ENCODE results near the gene TCF12.
"Not testable (repeated sequence)": the region's sequence is repeated elsewhere in the genome, so short reads cannot be mapped to it uniquely, and the experiment has no call there.

The TCF12 gene

GRCh38 chr15:56980473-56980872 lies 62.0 kb downstream of the TCF12 start:
- no peak for DNase-seq

- DNase-seq: no peak
Measured at GRCh38 chr15:56981160-56981559, 62.7 kb downstream of the TCF12 start.

- no peak for DNase-seq
Measured at GRCh38 chr15:56982987-56983386, 64.5 kb downstream of the TCF12 start.

GRCh38 chr15:56984681-56985481 lies 66.4 kb downstream of the TCF12 start:
- no peak for DNase-seq

GRCh38 chr15:56985856-56986255 lies 67.4 kb downstream of the TCF12 start:
- DNase-seq: no peak

GRCh38 chr15:56987286-56987685 lies 68.8 kb downstream of the TCF12 start:
- no peak for DNase-seq

- no peak for DNase-seq
Measured at GRCh38 chr15:56988219-56988618, 69.8 kb downstream of the TCF12 start.

- no peak for DNase-seq
Measured at GRCh38 chr15:56989411-56989924, 71.0 kb downstream of the TCF12 start.

GRCh38 chr15:56991017-56991416 lies 72.6 kb downstream of the TCF12 start:
- no peak for DNase-seq

- no peak for DNase-seq
Measured at GRCh38 chr15:56992725-56993124, 74.3 kb downstream of the TCF12 start.

- DNase-seq: no peak
Measured at GRCh38 chr15:56994280-56994679, 75.8 kb downstream of the TCF12 start.

GRCh38 chr15:56996093-56996492 lies 77.6 kb downstream of the TCF12 start:
- DNase-seq: no peak

GRCh38 chr15:56996746-56997470 lies 78.5 kb downstream of the TCF12 start:
- no peak for DNase-seq

GRCh38 chr15:57003418-57003817 lies 85.0 kb downstream of the TCF12 start:
- DNase-seq: no peak

GRCh38 chr15:57005244-57005643 lies 86.8 kb downstream of the TCF12 start:
- DNase-seq: no peak

- DNase-seq: not testable (repeated sequence)
Measured at GRCh38 chr15:57007797-57008196, 89.4 kb downstream of the TCF12 start.

GRCh38 chr15:57010724-57011123 lies 92.3 kb downstream of the TCF12 start:
- no peak for DNase-seq

GRCh38 chr15:57012556-57012955 lies 94.1 kb downstream of the TCF12 start:
- no peak for DNase-seq

- DNase-seq: not testable (repeated sequence)
Measured at GRCh38 chr15:57014896-57015295, 96.5 kb downstream of the TCF12 start.

- no peak for DNase-seq
Measured at GRCh38 chr15:57015360-57015759, 96.9 kb downstream of the TCF12 start.

- DNase-seq: no peak
Measured at GRCh38 chr15:57015897-57016296, 97.5 kb downstream of the TCF12 start.

- DNase-seq: no peak
Measured at GRCh38 chr15:57017024-57017423, 98.6 kb downstream of the TCF12 start.

GRCh38 chr15:57018151-57018550 lies 99.7 kb downstream of the TCF12 start:
- no peak for DNase-seq
